OCI-LY7 (cell line): ENCODE results near the gene F13A1. TPM values are rescaled to one million over a fixed set of nuclear protein-coding genes. Genes with fewer than 3 reads are reported as not detected.

ENCODE experiments used
- BruUV-seq: library from RNA; stranded (reverse); fragments of 400-500 nt; replicated peaks from 2 replicates; lab custom pipeline; 2021; lab: Mats Ljungman, UMichigan
- CTCF ChIA-PET: fragments of 300-600 bp; sonication (Branson Sonifier 250); formaldehyde crosslinking; loops from one replicate; lab custom pipeline; 2022; ENCODE audit warnings: antibody characterized with exemption; ENCODE audit not compliant: unreplicated experiment; lab: Charles Lee
- POLR2A ChIA-PET: fragments of 300-600 bp; sonication (Branson Sonifier 250); formaldehyde crosslinking; loops from one replicate; lab custom pipeline; 2022; ENCODE audit warnings: antibody characterized with exemption; lab: Charles Lee
- DNase-seq: peaks from one replicate; pipeline ENCODE4 v3.0.0-alpha.2; 2015; ENCODE audit warnings: low spot score
- H2AFZ ChIP-seq: fragments of 200-600 bp; sonication (generic), shearing (Covaris generic); 2 replicates; pipeline ENCODE4 v1.6.1; 2014; ENCODE audit warnings: mild to moderate bottlenecking, antibody characterized with exemption, low read length, moderate library complexity
- H3K27ac ChIP-seq: fragments of 200-600 bp; sonication (generic); 2 replicates; pipeline ENCODE4 v1.5.1; 2014; ENCODE audit warnings: mixed run types, low read depth, mild to moderate bottlenecking, moderate library complexity, low read length, inconsistent platforms; ENCODE audit not compliant: poor library complexity, severe bottlenecking
- H3K36me3 ChIP-seq: fragments of 200-600 bp; sonication (generic); 2 replicates; pipeline ENCODE4 v1.6.1; 2014; ENCODE audit warnings: mild to moderate bottlenecking, antibody characterized with exemption, low read length, moderate library complexity, mixed read lengths; ENCODE audit not compliant: insufficient read depth
- H3K4me1 ChIP-seq: fragments of 200-600 bp; sonication (generic); 2 replicates; pipeline ENCODE4 v1.5.1; 2014; ENCODE audit warnings: mild to moderate bottlenecking, low read length; ENCODE audit not compliant: insufficient read depth, poor library complexity, severe bottlenecking
- H3K4me2 ChIP-seq: fragments of 200-600 bp; sonication (generic); 2 replicates; pipeline ENCODE4 v1.6.1; 2014; ENCODE audit warnings: mild to moderate bottlenecking, low read length
- H3K4me3 ChIP-seq: fragments of 200-600 bp; sonication (generic); 2 replicates; pipeline ENCODE4 v1.5.1; 2014; ENCODE audit warnings: mild to moderate bottlenecking, low read depth, low read length; ENCODE audit not compliant: poor library complexity, severe bottlenecking
- H3K79me2 ChIP-seq: fragments of 200-600 bp; sonication (generic); 2 replicates; pipeline ENCODE4 v1.6.1; 2016; ENCODE audit warnings: low read depth, mild to moderate bottlenecking, low read length, moderate library complexity, mixed read lengths; ENCODE audit not compliant: insufficient read depth
- H3K9me2 ChIP-seq: fragments of 200-600 bp; sonication (generic); 2 replicates; pipeline ENCODE4 v1.6.1; 2016; ENCODE audit warnings: mild to moderate bottlenecking, low read length, mixed read lengths; ENCODE audit not compliant: insufficient read depth
- H3K9me3 ChIP-seq: fragments of 200-600 bp; sonication (generic); 2 replicates; pipeline ENCODE4 v1.6.1; 2014; ENCODE audit warnings: mild to moderate bottlenecking, mixed run types, low read length, mixed read lengths
- H4K20me1 ChIP-seq: fragments of 200-600 bp; sonication (generic); 2 replicates; pipeline ENCODE4 v1.6.1; 2014; ENCODE audit warnings: mild to moderate bottlenecking, antibody characterized with exemption, low read length, moderate library complexity, mixed read lengths; ENCODE audit not compliant: insufficient read depth
- CTCF ChIP-seq: fragments of 200-600 bp; sonication (generic); conservative IDR thresholded peaks from 2 replicates; pipeline ENCODE4 v1.5.1; 2014; ENCODE audit warnings: mild to moderate bottlenecking, antibody characterized with exemption, low read length, moderate library complexity, mixed read lengths
- EZH2phosphoT487 ChIP-seq: fragments of 200-600 bp; sonication (generic); IDR thresholded peaks from 2 replicates; pipeline ENCODE4 v1.6.1; 2018; ENCODE audit warnings: low read depth, borderline replicate concordance, mild to moderate bottlenecking, mixed run types, antibody characterized with exemption, low read length, moderate library complexity, mixed read lengths
- intact Hi-C: fragments of 100-400 bp; cut with micrococcal nuclease; formaldehyde crosslinking; loops from one replicate; pipeline ENCODE4 v1.10.0; 2022; ENCODE audit not compliant: unreplicated experiment
- total RNA-seq, 2 experiments: library from RNA; depleted of rRNA in 1 of 2; stranded (reverse); fragments of >200 nt in 1 of 2; shearing (Covaris generic) in 1 of 2; gene quantifications; 2 replicates each; pipeline ENCODE4 v1.2.3, GENCODE V29; 2014 to 2022

The F13A1 gene
- total RNA-seq, 2 experiments from 2014 or later, result 0.13 to 0.63 TPM

DNA sequence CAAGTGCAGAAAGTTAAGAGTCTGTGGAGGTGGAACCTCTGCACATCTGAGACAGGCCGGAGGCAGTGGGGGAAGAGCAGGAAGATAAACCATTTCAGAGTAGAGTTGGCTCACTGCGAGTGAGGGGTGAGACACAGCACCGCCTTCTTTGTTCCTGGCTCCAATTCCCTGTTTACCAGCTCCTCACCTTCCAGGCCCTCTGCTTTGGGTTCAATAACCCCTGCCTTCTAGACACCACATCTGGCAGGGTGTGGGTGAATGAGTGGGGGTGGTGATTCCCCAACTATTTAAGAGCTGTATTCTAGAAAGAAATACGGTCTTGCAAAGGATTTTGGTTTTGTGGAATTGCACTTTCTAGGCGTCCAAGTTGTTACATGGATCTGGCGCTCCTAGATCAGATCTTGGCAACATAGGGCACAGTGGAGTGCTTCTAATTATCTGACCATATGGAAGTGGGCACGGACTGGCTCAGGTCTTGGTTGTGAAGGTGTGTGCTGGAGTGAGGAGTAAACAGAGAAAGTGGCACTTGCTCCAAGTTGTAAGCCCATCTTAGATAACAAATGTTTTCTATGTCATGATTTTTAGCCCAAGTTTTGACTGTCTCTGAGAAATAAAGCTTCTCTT lies 172.2 kb downstream of the F13A1 start:
- intact Hi-C loops, result no loop called here

GRCh38 chr6:6131492-6132109 lies 188.9 kb downstream of the F13A1 start:
- Histone ChIP-seq H2AFZ (no peak overlapping the region), H3K79me2 (no peaks in the 10 kb centered on the region), H3K4me3 (no peak overlapping the region), H3K9me2 (no peaks in the 10 kb centered on the region), H3K36me3 (no peaks in the 10 kb centered on the region), H3K4me1 (no peaks in the 10 kb centered on the region), H3K9me3 (no peaks in the 10 kb centered on the region), H4K20me1 (no peaks in the 10 kb centered on the region), H3K27ac (no peak overlapping the region), H3K4me2 (no peak overlapping the region)
- TF ChIP-seq CTCF (peak; percentile 80), EZH2phosphoT487 (no peak)
- peak; percentile 47 for DNase-seq
- BruUV-seq, result no TSS peak
- intact Hi-C loops, result no loop called here
- ChIA-PET CTCF (no interaction called here), POLR2A (interaction anchor here (0.6 to 0.9 kb wide), 5 partner anchors 9 to 344 kb away, joined by 3 to 6 read pairs (median 3); no protein-coding TSS in a partner anchor)

More for the DNA sequence above, 172.2 kb downstream of the F13A1 start:
- Histone ChIP-seq H3K4me2 (no peak overlapping the region), H3K27ac (no peak overlapping the region), H3K79me2 (no peaks in the 10 kb centered on the region), H2AFZ (no peak overlapping the region), H3K9me3 (no peaks in the 10 kb centered on the region), H4K20me1 (no peaks in the 10 kb centered on the region), H3K4me1 (no peaks in the 10 kb centered on the region), H3K4me3 (no peak overlapping the region), H3K9me2 (no peaks in the 10 kb centered on the region), H3K36me3 (no peaks in the 10 kb centered on the region)
- CTCF ChIA-PET, result no interaction called here
- DNase-seq, result no peak
- BruUV-seq, result no TSS peak
- no peak for TF ChIP-seq EZH2phosphoT487
- POLR2A ChIA-PET, result no interaction called here

- intact Hi-C loops, result no loop called here
- no peak overlapping the region for H3K27ac ChIP-seq
- POLR2A ChIA-PET, result no interaction called here
- CTCF ChIA-PET, result no interaction called here
- no peaks in the 10 kb centered on the region for H3K9me2 ChIP-seq
- H2AFZ ChIP-seq, result no peak overlapping the region
- TF ChIP-seq EZH2phosphoT487 (no peak), CTCF (no peak)
- no peak for DNase-seq
- no peaks in the 10 kb centered on the region for H3K36me3 ChIP-seq
- H3K4me2 ChIP-seq, result no peak overlapping the region
- no peaks in the 10 kb centered on the region for H3K79me2 ChIP-seq
- no peaks in the 10 kb centered on the region for H4K20me1 ChIP-seq
- no peaks in the 10 kb centered on the region for H3K4me1 ChIP-seq
- BruUV-seq, result no TSS peak
- no peak overlapping the region for H3K4me3 ChIP-seq
- H3K9me3 ChIP-seq, result no peaks in the 10 kb centered on the region
Observed at GRCh38 chr6:6125495-6125894, 195.0 kb downstream of the F13A1 start.
